NCI-H748 treated with DMSO at 0.1 percent for 48 hours (cell line): ENCODE data around the gene CLDN5.

ENCODE experiments used
- DNase-seq: peaks from one replicate; lab custom pipeline; 2025; lab: John Stamatoyannopoulos, UW

Gene CLDN5

DNA sequence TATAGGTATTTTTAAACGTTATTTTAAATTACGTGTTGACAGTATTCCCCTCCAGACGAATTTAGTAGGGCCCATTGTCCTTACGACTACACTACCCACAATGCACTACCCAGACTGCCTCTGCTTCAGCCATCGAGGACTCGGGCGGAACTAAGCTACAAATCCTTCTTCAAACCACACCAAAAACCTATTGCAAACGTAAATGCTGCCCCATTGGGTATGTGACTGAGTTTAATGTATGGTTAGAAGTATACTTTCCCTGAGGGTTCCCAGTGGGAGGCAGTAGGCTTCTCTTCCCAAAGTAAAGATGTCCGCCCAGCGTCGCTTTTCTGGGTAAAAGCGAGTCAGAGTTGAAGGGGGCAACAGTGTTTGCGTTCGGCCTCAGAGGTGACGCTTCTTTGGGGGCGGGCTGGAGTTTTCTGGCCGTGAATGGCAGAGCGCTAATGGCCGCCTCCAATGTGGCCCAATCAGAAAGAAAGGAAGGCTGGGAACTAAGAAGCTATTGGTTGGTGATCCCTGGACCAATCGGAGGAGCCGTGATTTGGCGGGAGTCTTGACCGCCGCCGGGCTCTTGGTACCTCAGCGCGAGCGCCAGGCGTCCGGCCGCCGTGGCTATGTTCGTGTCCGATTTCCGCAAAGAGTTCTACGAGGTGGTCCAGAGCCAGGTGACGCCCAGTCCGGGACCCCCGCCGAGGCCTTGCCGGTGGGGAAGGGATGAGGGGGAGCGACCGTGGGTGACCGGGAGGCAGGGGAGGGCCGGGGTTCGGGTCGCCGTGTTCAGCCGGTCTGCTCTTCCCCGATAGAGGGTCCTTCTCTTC, 44.6 kb downstream of the CLDN5 start, which contains the start of gene CDC45:
TSS of gene CDC45 (plus strand) at position 566 of the 818 bp plus-strand sequence. CDS start at position 615, 49 bp downstream.
- DNase-seq = peak; percentile 98

DNA sequence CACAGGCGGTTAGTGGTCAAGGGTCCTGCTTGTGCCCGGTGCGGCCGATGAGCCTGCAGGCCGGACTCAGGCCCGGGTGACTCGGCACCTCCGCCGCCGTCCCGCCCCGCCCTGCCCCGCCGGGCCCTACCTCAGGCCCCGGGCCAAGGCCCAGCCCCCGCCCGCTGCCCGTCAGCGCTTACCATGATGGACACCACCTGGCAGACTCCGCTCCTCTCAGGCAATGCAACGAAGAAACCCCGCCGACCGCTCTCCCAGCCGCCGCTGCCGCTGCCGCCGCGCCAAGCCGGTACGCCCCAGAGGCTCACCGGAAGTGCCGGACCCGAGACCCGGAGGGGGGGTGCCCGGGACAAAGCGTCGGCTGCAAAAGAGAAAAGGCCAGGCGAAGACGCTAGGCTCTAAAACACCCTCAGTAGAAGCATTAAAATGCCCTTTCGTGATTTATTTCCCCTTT, 45.3 kb downstream of the CLDN5 start, which contains the start of gene UFD1:
TSS of gene UFD1 (minus strand) at position 293 of the 454 bp plus-strand sequence. CDS start at position 185, 108 bp downstream.
- DNase-seq = peak; percentile 81

DNA sequence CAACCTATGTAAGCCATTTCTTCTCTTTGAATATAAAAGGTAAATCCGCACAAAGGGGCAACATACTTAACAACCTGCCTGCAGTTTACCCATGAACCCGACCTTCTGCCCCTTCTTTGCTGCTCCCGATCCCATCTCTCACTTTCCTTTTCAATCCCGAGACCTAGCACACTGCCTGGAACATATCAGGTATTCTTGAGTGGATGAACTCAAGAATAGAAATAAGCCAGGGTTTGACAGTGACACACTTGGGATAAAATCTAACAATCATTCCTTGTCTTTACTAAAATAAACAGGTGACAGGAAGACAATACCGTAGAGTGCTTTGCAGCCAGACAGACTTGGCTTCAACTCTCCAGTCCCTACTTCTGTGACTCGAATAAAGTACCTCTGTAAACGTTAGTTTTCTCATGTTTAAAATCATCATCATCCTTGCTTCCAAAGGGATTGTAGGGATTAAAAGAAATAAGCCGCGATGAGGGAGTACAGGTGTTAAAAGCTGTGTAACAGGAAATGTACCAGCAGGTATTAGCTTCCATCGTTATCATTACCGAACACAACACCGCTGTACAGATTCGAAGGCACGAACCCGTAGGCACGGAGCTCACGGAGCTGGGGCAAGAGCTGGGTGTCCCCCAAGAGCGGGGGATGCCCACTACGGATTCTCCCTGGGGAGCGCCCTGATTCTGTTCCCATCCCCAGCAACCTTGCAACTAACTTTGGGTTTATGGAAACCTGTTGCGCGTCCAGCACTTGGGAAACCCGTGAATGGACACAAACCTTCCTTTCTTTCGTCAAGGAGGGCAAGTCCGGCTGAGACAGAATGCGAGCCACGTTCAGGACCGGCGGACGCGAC, 45.9 kb downstream of the CLDN5 start:
- DNase-seq = no peak

DNA sequence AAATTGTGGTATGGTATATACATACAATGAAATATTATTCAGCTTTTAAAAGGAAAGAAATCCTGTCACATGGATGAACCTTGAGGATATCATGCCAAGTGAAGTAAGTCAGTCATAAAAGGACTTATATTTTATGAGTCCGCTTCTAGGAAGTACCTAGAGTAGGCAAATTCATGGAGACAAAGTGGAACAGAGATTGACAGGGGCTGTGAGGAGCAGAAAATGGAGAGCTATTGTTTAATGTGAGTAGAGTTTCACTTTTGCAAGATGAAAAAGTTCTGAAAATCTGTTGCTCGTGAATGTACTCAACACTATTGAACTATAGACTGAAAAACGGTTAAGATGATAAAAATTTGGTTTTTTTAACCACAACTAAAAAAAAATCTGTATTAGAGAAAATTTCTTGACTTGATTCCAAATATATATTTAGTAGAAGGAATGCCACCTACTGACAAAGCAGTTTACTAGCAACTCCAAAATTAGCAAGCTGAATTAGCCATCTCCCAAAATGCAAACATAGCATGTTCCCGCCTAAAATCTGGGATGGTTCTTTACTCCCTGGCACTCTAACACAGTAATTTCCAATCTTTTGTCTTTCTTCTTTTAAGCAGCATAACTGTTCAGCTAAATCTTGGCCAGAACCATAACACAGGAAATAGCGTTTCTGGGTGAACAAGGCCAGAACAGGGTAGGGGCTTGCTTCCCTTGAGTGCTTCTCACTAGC, 46.7 kb downstream of the CLDN5 start:
- DNase-seq = no peak

DNA sequence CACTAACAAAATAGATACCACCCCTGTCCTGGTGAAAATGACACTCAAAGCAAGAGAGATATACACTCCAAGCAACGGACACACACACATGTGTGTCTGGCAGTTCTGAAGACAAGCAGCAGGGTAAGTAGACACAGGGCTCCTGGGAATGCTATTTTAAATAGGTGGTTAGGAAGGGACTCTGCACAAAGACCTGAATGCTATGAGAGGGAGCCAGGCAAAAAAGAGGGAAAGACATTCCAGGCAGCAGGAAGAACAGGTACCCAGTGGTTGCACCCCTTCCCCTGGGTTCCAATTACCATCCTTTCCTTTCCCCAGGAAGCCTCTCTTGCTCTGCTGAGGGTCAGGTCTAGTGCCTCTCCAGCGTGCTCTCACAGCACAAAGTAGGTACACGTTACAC, 48.2 kb downstream of the CLDN5 start:
- no peak for DNase-seq

DNA sequence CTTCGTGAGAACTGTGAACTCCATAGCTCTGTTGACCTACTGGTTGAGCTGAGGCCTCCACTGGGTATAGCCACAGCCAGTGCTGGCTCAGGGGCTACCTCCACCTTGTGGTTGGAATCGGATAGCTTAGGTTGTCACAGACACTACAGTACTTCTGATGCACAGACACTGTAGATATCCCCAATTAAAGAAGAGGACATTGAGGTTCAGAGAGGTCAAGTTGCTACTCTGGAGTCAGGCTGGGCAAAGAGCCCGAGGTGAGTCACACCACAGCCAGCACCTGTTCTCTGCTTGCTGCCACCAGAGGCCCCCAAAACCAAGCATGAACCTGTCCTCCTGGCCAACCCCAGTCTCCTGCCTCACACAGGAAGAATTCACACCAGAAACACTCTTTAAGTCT, 50.6 kb downstream of the CLDN5 start:
- DNase-seq = no peak
